Measurements from ENCODE around the gene ROCK1. TPM values are rescaled to one million over a fixed set of nuclear protein-coding genes. Genes with fewer than 3 reads are reported as not detected.

Gene ROCK1
- total and polyA plus RNA-seq, 4 donors = 7.4 to 28.7 (median 18.7) TPM

GRCh38 chr18:21069468-21069867 is 42.1 kb downstream of the ROCK1 start:
- Histone ChIP-seq H3K9ac (ENCODE audit: low read depth in 1 of 2, low read length in 2 of 2) (no peak overlapping the region), H3K36me3 (ENCODE audit: control insufficient read depth in 4 of 4, insufficient read depth in 3 of 4, low read depth in 1 of 4, low read length in 3 of 4) (peaks cover 0 to 2% (median 0%) of the 10 kb centered on the region in 4 donors), H3K9me3 (ENCODE audit: control insufficient read depth in 4 of 4, low read length in 3 of 4) (no peaks in the 10 kb centered on the region), H3K4me3 (ENCODE audit: low read depth in 1 of 3, low read length in 3 of 3) (no peak overlapping the region), H3K27ac (ENCODE audit: low read depth in 1 of 2, low read length in 2 of 2) (no peak overlapping the region), H3K27me3 (ENCODE audit: control insufficient read depth in 4 of 4, insufficient read depth in 4 of 4, low read length in 3 of 4) (no peaks in the 10 kb centered on the region), H3K4me1 (ENCODE audit: control insufficient read depth in 4 of 4, insufficient read depth in 4 of 4, low read length in 3 of 4) (peaks cover 0 to 8% (median 0%) of the 10 kb centered on the region in 4 donors)
- TF ChIP-seq EGR1 (IDR thresholded peaks at IDR 0.05; ENCODE audit: low read depth in 2 of 2) (no peak), REST (IDR thresholded peaks at IDR 0.05) (no peak), TAF1 (conservative IDR thresholded peaks at IDR 0.05) (no peak), RAD21 (IDR thresholded peaks at IDR 0.05) (no peak)
- WGBS = 91% methylated on average over 1 of the region's 1 CpG
- no peak for DNase-seq (ENCODE audit: low spot score)

GRCh38 chr18:21064347-21064746 is 47.3 kb downstream of the ROCK1 start:
- DNase-seq (ENCODE audit: low spot score) = no peak
- no peaks in the 10 kb centered on the region for H3K27me3 ChIP-seq (ENCODE audit: control insufficient read depth in 4 of 4, insufficient read depth in 4 of 4, low read length in 3 of 4)
- H3K9ac ChIP-seq (ENCODE audit: low read depth in 1 of 2, low read length in 2 of 2) = no peak overlapping the region
- H3K9me3 ChIP-seq (ENCODE audit: control insufficient read depth in 4 of 4, low read length in 3 of 4) = no peaks in the 10 kb centered on the region
- H3K4me3 ChIP-seq (ENCODE audit: low read depth in 1 of 3, low read length in 3 of 3) = no peak overlapping the region
- TF ChIP-seq CTCF (IDR thresholded peaks at IDR 0.05; ENCODE audit: low read depth, low read length, missing input control) (no peak), MAX (IDR thresholded peaks at IDR 0.05) (no peak), REST (IDR thresholded peaks at IDR 0.05) (no peak), ATF3 (IDR thresholded peaks at IDR 0.05) (no peak), HNF4A (conservative IDR thresholded peaks at IDR 0.05) (no peak), YY1 (IDR thresholded peaks at IDR 0.05) (no peak), HNF4G (IDR thresholded peaks at IDR 0.05) (no peak), SP1 (IDR thresholded peaks at IDR 0.05) (no peak), JUND (IDR thresholded peaks at IDR 0.05) (no peak), RAD21 (IDR thresholded peaks at IDR 0.05) (no peak), GABPA (IDR thresholded peaks at IDR 0.05 in 1 of 2, conservative IDR thresholded peaks at IDR 0.05 in 1 of 2) (no peak), TAF1 (conservative IDR thresholded peaks at IDR 0.05) (no peak), ZBTB33 (IDR thresholded peaks at IDR 0.05) (no peak), FOXA1 (IDR thresholded peaks at IDR 0.05) (no peak)
- peaks cover 0 to 2% (median 1%) of the 10 kb centered on the region in 4 donors for H3K36me3 ChIP-seq (ENCODE audit: control insufficient read depth in 4 of 4, insufficient read depth in 3 of 4, low read depth in 1 of 4, low read length in 3 of 4)
- H3K27ac ChIP-seq (ENCODE audit: low read depth in 1 of 2, low read length in 2 of 2) = no peak overlapping the region
- no peaks in the 10 kb centered on the region for H3K4me1 ChIP-seq (ENCODE audit: control insufficient read depth in 4 of 4, insufficient read depth in 4 of 4, low read length in 3 of 4)

Measured in liver (tissue), 9 donors.